Lower leg skin (tissue), 3 donors: Measurements from ENCODE around the gene CNNM4.

Experiments used
- POLR2A ChIP-seq, 2 donors: fragments of 450-650 bp; IDR thresholded peaks; one replicate each; pipeline ENCODE4 v1.6.1; 2016 to 2017; ENCODE audit warnings: antibody characterized with exemption in 2 of 2, mild to moderate bottlenecking in 1 of 2, moderate library complexity in 1 of 2
- TF ChIP-seq, protein P1 (sequence below), 3 donors: fragments of 450-650 bp; IDR thresholded peaks; one replicate each; pipeline ENCODE4 v1.5.1; 2016; ENCODE audit warnings: antibody characterized with exemption in 3 of 3, mild to moderate bottlenecking in 3 of 3, moderate library complexity in 2 of 3

GRCh38 chr2:96759548-96759947 is 1.2 kb upstream of the CNNM4 start:
- TF ChIP-seq, protein P1, sequence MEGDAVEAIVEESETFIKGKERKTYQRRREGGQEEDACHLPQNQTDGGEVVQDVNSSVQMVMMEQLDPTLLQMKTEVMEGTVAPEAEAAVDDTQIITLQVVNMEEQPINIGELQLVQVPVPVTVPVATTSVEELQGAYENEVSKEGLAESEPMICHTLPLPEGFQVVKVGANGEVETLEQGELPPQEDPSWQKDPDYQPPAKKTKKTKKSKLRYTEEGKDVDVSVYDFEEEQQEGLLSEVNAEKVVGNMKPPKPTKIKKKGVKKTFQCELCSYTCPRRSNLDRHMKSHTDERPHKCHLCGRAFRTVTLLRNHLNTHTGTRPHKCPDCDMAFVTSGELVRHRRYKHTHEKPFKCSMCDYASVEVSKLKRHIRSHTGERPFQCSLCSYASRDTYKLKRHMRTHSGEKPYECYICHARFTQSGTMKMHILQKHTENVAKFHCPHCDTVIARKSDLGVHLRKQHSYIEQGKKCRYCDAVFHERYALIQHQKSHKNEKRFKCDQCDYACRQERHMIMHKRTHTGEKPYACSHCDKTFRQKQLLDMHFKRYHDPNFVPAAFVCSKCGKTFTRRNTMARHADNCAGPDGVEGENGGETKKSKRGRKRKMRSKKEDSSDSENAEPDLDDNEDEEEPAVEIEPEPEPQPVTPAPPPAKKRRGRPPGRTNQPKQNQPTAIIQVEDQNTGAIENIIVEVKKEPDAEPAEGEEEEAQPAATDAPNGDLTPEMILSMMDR (IDR thresholded peaks at IDR 0.05) = no peak
- TF ChIP-seq POLR2A (IDR thresholded peaks at IDR 0.05) = no peak
